ENCODE measurements around the gene C3orf20.

C3orf20 gene

GRCh38 chr3:14780927-14781507 is 106.1 kb downstream of the C3orf20 start:
- peaks cover 21% of the 10 kb centered on the region for H3K9me3 Mint-ChIP-seq
- H3K27me3 Mint-ChIP-seq (ENCODE audit: low read depth, poor library complexity): peaks cover 20% of the 10 kb centered on the region
- peak; percentile 74 for TF ChIP-seq CTCF (IDR thresholded peaks at IDR 0.05)
- no peaks in the 10 kb centered on the region for H3K36me3 Mint-ChIP-seq (ENCODE audit: low read depth)
- no peaks in the 10 kb centered on the region for H3K4me1 Mint-ChIP-seq
- H3K4me3 Mint-ChIP-seq: no peak overlapping the region
- DNase-seq: peak; percentile 74
- H3K27ac Mint-ChIP-seq: no peak overlapping the region

GRCh38 chr3:14783480-14784086 is 108.6 kb downstream of the C3orf20 start:
- Mint-ChIP-seq H3K4me1 (no peaks in the 10 kb centered on the region), H3K9me3 (peaks cover 13% of the 10 kb centered on the region), H3K36me3 (ENCODE audit: low read depth) (no peaks in the 10 kb centered on the region), H3K4me3 (no peak overlapping the region), H3K27me3 (ENCODE audit: low read depth, poor library complexity) (peaks cover 30% of the 10 kb centered on the region), H3K27ac (no peak overlapping the region)
- TF ChIP-seq CTCF (IDR thresholded peaks at IDR 0.05): no peak
- no peak for DNase-seq

- no peak for DNase-seq
- Mint-ChIP-seq H3K4me1 (no peaks in the 10 kb centered on the region), H3K4me3 (no peak overlapping the region), H3K36me3 (ENCODE audit: low read depth) (no peaks in the 10 kb centered on the region), H3K9me3 (peaks cover 7% of the 10 kb centered on the region), H3K27me3 (ENCODE audit: low read depth, poor library complexity) (peaks cover 34% of the 10 kb centered on the region), H3K27ac (peak overlapping the region; percentile 48)
- no peak for TF ChIP-seq CTCF (IDR thresholded peaks at IDR 0.05)
These were observed 109.2 kb downstream of the C3orf20 start for GRCh38 chr3:14784087-14784681.

- Mint-ChIP-seq H3K27ac (no peak overlapping the region), H3K4me3 (no peak overlapping the region), H3K4me1 (no peaks in the 10 kb centered on the region), H3K36me3 (ENCODE audit: low read depth) (no peaks in the 10 kb centered on the region), H3K9me3 (no peaks in the 10 kb centered on the region), H3K27me3 (ENCODE audit: low read depth, poor library complexity) (peaks cover 45% of the 10 kb centered on the region)
- no peak for TF ChIP-seq CTCF (IDR thresholded peaks at IDR 0.05)
- DNase-seq: no peak
These were observed 110.5 kb downstream of the C3orf20 start for GRCh38 chr3:14785207-14786155.

GRCh38 chr3:14786369-14786768 is 111.4 kb downstream of the C3orf20 start:
- Mint-ChIP-seq H3K9me3 (no peaks in the 10 kb centered on the region), H3K27ac (no peak overlapping the region), H3K4me1 (peaks cover 3% of the 10 kb centered on the region), H3K36me3 (ENCODE audit: low read depth) (no peaks in the 10 kb centered on the region), H3K27me3 (ENCODE audit: low read depth, poor library complexity) (peaks cover 46% of the 10 kb centered on the region), H3K4me3 (no peak overlapping the region)
- DNase-seq: no peak
- TF ChIP-seq CTCF (IDR thresholded peaks at IDR 0.05): no peak

Data from nephron progenitor cell (in vitro differentiated cells).